RCC 7860 (cell line): ENCODE results near the gene MTHFSD.
A peak's percentile ranks its signal among the peaks of the same experiment; 100 is the strongest.
"Not testable (repeated sequence)": the region's sequence is repeated elsewhere in the genome, so short reads cannot be mapped to it uniquely, and the experiment has no call there.

Experiments used
- DNase-seq: peaks from one replicate; pipeline ENCODE4 v3.0.0-alpha.2; 2015; ENCODE audit warnings: low spot score
- FAIRE-seq: peaks from 2 replicates; lab custom pipeline; 2012; peaks lifted over from hg19 to GRCh38; lab: Jason Lieb, UNC

The MTHFSD gene, protein sequence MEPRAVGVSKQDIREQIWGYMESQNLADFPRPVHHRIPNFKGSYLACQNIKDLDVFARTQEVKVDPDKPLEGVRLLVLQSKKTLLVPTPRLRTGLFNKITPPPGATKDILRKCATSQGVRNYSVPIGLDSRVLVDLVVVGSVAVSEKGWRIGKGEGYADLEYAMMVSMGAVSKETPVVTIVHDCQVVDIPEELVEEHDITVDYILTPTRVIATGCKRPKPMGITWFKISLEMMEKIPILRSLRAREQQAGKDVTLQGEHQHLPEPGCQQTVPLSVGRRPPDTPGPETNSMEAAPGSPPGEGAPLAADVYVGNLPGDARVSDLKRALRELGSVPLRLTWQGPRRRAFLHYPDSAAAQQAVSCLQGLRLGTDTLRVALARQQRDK

GRCh38 chr16:86554917-86555703 is at the start of gene MTHFSD:
Gene MTHFSD, minus strand, starts transcription at chr16:86555235. Its CDS starts 51 bp downstream, at chr16:86555184.
- FAIRE-seq = no peak

DNA sequence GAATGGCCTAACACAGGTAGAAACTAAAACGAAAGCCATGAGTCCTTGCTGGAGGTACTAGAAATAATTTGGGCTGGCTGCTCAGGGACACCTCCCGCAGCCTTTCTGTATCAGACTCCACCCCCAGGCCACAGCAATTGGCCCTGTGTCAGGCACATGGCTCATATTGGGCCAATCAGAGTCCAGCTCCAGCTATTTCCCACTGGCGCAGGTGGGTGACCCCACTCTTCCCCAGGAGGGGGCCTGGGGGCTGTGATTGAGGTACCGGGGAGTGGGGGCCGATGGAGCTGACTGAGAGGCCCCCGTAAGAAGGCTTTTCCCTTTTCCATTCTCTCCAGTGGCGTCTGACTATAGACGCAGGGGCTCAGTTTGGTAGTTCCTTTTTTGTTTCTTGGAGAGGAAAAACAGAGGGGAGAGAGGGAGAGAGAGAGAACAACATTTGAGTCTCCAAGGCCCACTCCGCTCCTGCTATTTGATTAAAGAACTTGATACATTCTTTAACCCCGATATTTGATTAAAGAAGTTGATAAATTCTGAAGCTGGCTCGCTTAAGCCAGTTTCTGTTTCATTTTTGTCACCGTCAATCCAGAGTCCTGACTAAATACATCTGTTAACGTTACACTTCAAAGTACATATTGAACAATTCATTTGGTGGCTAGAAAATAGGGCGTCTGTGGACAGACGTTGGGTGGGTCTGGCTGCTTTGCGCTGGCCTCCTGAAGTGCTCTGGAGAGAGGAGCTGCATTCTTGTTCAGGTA is 49.6 kb upstream of the MTHFSD start:
- FAIRE-seq (no peak), DNase-seq (no peak)

More at GRCh38 chr16:86554917-86555703, at the start of gene MTHFSD:
- DNase-seq = peak; percentile 76

- no peak for FAIRE-seq
Observed at GRCh38 chr16:86602521-86602920, 47.5 kb upstream of the MTHFSD start.

GRCh38 chr16:86601356-86601755 is 46.3 kb upstream of the MTHFSD start:
- no peak for FAIRE-seq

More at GRCh38 chr16:86602521-86602920, 47.5 kb upstream of the MTHFSD start:
- no peak for DNase-seq

GRCh38 chr16:86598607-86599565 is 43.9 kb upstream of the MTHFSD start:
- FAIRE-seq (peak; percentile 52), DNase-seq (no peak)

More at GRCh38 chr16:86601356-86601755, 46.3 kb upstream of the MTHFSD start:
- DNase-seq = no peak

DNA sequence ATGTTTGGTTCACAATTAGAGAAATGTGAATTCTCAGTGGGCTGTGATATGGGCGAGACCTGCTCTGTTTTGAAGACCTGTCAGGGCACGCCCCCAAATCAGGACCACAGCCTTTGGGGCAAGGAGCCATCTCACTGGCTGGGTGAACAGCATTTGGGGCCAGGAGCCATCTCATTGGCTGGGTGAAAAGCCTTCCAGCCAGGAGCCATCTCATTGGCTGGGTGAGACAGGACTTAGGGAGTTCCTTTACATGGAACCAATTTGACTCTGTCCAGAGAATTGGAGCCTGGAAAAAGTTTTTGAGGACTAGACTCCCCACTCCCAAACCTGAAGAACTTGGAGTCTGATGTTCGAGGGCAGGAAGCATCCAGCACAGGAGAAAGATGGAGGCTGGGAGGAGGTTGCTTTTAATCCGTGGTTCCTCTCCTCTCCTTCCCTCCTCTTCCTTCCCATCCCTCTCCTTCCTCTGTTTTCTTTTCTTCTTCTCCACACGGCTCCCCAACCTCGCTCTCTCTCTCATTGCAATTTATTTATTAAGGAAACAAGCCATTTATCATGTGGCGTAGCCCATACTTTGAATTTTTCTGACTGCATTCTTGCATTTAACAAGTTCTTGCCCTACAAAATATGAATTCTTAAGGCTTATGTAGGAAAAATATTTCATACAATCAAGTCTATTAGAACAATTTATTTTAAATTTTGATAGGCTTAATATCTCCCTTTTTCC is 43.0 kb upstream of the MTHFSD start:
- no peak for DNase-seq
- no peak for FAIRE-seq

GRCh38 chr16:86597126-86597879 is 42.3 kb upstream of the MTHFSD start:
- DNase-seq (no peak), FAIRE-seq (no peak)

DNA sequence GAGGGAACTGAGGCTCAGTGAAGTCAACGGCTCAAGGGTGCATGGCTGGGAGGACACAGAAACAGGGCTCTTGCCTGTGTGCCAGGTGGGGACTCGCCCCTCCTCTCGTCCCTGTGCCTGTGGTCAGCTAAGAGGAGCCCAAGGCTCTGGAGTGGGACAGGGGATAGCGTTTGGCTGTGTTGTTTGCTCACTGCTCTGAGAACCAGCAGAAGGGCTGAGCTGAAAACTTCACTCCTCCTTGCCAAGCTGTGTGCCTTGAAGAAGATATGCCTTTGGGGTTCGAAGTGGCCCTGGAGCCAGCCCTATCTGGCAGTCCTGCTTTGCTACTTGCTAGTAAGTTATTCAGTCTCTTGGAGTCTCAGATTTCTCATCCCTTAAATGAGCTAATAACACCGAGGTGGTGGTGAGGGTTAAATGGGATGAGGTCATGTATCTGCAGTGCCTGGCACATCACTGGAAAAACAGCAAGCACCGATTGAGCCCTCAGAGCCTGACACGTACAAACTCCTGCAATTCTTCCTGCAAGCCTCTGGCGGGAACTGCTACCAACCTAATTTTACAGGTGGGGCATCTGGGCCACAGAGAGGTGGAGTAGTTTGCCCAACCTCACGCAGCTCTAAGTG is 41.1 kb upstream of the MTHFSD start:
- FAIRE-seq (no peak), DNase-seq (peak; percentile 29)

DNA sequence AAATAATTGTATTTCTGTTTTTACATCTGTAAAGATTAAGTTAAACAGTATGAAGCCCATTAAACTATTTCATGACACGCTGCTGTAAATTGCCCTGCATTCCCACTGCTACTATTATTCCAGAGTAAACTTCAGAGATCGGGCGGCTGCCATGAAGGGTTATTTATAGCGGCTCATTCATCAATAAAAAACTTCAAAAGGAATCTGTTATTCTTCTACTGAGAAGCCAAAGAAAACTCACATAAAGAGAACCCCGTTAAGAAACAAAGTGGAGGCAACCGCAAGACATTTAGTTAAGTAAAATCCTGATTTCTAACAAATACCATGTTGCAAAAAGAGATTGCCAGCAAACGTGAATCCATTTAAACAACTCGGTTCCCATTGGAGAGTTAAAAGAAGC is 39.7 kb upstream of the MTHFSD start:
- no peak for FAIRE-seq
- DNase-seq = no peak

GRCh38 chr16:86593913-86594620 is 39.0 kb upstream of the MTHFSD start:
- FAIRE-seq (no peak), DNase-seq (no peak)

GRCh38 chr16:86591270-86591669 is 36.2 kb upstream of the MTHFSD start:
- FAIRE-seq (no peak), DNase-seq (no peak)

- DNase-seq = peak; percentile 93
- peak; percentile 78 for FAIRE-seq
Observed at GRCh38 chr16:86590501-86591144, 35.6 kb upstream of the MTHFSD start.

DNA sequence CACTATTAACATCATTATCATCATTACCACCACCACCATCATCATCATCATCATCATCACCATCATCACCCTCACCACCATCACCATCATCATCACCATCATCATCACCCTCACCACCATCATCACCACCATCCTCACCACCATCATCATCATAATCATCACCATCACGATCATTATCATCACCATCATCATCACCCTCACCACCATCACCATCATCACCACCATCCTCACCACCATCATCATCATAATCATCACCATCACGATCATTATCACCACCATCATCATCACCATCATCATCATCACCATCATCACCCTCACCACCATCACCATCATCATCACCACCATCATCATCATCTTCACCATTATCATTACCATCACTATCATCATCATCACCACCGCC is 32.9 kb upstream of the MTHFSD start:
- not testable (repeated sequence) for FAIRE-seq, DNase-seq

GRCh38 chr16:86587487-86587886 is 32.5 kb upstream of the MTHFSD start:
- FAIRE-seq = no peak

DNA sequence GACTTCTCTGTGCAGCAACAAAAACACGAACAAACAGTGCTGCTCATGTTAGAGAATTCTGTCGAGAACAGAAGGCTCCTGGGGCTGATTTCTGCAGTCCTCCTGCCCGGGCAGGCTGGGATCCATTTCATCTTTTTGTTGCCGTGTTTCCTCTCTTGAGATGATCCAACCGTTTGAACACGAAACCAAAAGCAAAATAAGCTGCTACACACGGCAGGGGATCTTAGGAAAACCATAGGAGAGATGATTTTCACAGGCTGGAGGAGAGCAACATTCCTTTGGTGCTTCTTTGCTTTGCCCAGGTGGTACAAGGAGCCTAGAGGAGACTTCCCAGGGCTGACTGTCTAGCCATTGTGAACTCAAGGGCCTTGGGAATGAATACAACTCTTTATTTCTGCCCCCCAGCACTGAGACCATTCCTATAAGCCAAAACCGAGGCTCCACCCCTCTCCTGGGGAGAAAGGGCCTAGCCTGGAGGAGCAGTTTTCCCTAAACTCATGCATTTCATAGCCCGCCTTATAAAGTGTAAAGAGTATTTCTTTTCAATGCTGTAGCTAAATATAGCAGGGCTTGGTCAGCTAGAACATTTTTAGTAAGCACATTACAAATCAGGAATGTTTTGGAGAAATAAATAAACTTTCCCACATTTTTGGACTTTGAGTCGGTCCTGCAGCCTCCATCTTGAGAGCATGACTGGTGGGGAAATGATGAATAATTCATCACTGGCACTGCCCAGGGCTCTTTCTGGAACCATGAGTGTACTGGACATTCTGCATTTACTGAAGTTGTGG is 31.0 kb upstream of the MTHFSD start:
- DNase-seq (peak; percentile 39), FAIRE-seq (no peak)

More at GRCh38 chr16:86587487-86587886, 32.5 kb upstream of the MTHFSD start:
- DNase-seq = no peak
